Stimulated activated CD8-positive, alpha-beta memory T cell treated with anti-CD3 and anti-CD28 coated beads, Interleukin-12 subunit alpha, Interleukin-12 subunit beta, amount 100 ng/mL, for 24 hours (primary cell): ENCODE results near the gene LHX3.

Source experiments
- DNase-seq: peaks from one replicate; pipeline ENCODE4 v3.0.0-alpha.2; 2020; ENCODE audit errors: extremely low read depth

Gene LHX3

GRCh38 chr9:136226680-136227407, 21.9 kb upstream of the LHX3 start:
- DNase-seq, result no peak

GRCh38 chr9:136225748-136226679, 21.1 kb upstream of the LHX3 start:
- no peak for DNase-seq

- no peak for DNase-seq
Observed at GRCh38 chr9:136225366-136225747, 20.4 kb upstream of the LHX3 start.

GRCh38 chr9:136223871-136224640, 19.1 kb upstream of the LHX3 start:
- DNase-seq, result no peak

GRCh38 chr9:136222906-136223285, 18.0 kb upstream of the LHX3 start:
- no peak for DNase-seq

GRCh38 chr9:136222166-136222905, 17.4 kb upstream of the LHX3 start:
- no peak for DNase-seq

GRCh38 chr9:136220017-136220729, 15.2 kb upstream of the LHX3 start:
- no peak for DNase-seq

GRCh38 chr9:136219276-136219675, 14.3 kb upstream of the LHX3 start:
- DNase-seq, result no peak

GRCh38 chr9:136218673-136219072, 13.7 kb upstream of the LHX3 start:
- DNase-seq, result no peak

GRCh38 chr9:136218271-136218670, 13.3 kb upstream of the LHX3 start:
- no peak for DNase-seq

GRCh38 chr9:136216541-136217244, 11.8 kb upstream of the LHX3 start:
- no peak for DNase-seq

- no peak for DNase-seq
Observed at GRCh38 chr9:136213733-136214132, 8.8 kb upstream of the LHX3 start.

- DNase-seq, result no peak
Observed at GRCh38 chr9:136212345-136212950, 7.5 kb upstream of the LHX3 start.

GRCh38 chr9:136211441-136212344, 6.8 kb upstream of the LHX3 start:
- DNase-seq, result no peak

GRCh38 chr9:136211006-136211405, 6.1 kb upstream of the LHX3 start:
- no peak for DNase-seq

GRCh38 chr9:136210276-136210675, 5.3 kb upstream of the LHX3 start:
- DNase-seq, result no peak

GRCh38 chr9:136209786-136210185, 4.9 kb upstream of the LHX3 start:
- no peak for DNase-seq

- no peak for DNase-seq
Observed at GRCh38 chr9:136209232-136209631, 4.3 kb upstream of the LHX3 start.

- no peak for DNase-seq
Observed at GRCh38 chr9:136208675-136209074, 3.7 kb upstream of the LHX3 start.
